ENCODE measurements around the gene C9orf72.
"Not testable (repeated sequence)": the region's sequence is repeated elsewhere in the genome, so short reads cannot be mapped to it uniquely, and the experiment has no call there.

C9orf72 gene

GRCh38 chr9:27572918-27573633, at the start of gene C9orf72:
Gene C9orf72 (minus strand): TSS chr9:27573481. CDS start chr9:27567120, 6,361 bp downstream.
- peak; percentile 70 to 83 for DNase-seq

- peak; percentile 61 to 64 for DNase-seq
Measured at GRCh38 chr9:27622693-27623340, 49.5 kb upstream of the C9orf72 start.

- no peak for DNase-seq
Measured at GRCh38 chr9:27619743-27620142, 46.5 kb upstream of the C9orf72 start.

- DNase-seq = no peak
Measured at GRCh38 chr9:27618066-27618465, 44.8 kb upstream of the C9orf72 start.

- no peak for DNase-seq
Measured at GRCh38 chr9:27614551-27614950, 41.3 kb upstream of the C9orf72 start.

GRCh38 chr9:27612036-27612435, 38.8 kb upstream of the C9orf72 start:
- DNase-seq = not testable (repeated sequence)

- DNase-seq = no peak
Measured at GRCh38 chr9:27610622-27611021, 37.3 kb upstream of the C9orf72 start.

GRCh38 chr9:27602954-27603353, 29.7 kb upstream of the C9orf72 start:
- no peak for DNase-seq

- peak; percentile 61 to 64 for DNase-seq
Measured at GRCh38 chr9:27602142-27602861, 29.0 kb upstream of the C9orf72 start.

- peak; percentile 48 to 70 for DNase-seq
Measured at GRCh38 chr9:27601396-27601795, 28.1 kb upstream of the C9orf72 start.

- DNase-seq = peak; percentile 74 to 85
Measured at GRCh38 chr9:27600256-27600655, 27.0 kb upstream of the C9orf72 start.

GRCh38 chr9:27599870-27600238, 26.6 kb upstream of the C9orf72 start:
- DNase-seq = peak; percentile 21 to 37

GRCh38 chr9:27599102-27599869, 26.0 kb upstream of the C9orf72 start:
- peak; percentile 90 to 98 for DNase-seq

- no peak for DNase-seq
Measured at GRCh38 chr9:27595733-27596132, 22.5 kb upstream of the C9orf72 start.

- no peak for DNase-seq
Measured at GRCh38 chr9:27591672-27592071, 18.4 kb upstream of the C9orf72 start.

- DNase-seq = peak; percentile 55 to 75
Measured at GRCh38 chr9:27591093-27591492, 17.8 kb upstream of the C9orf72 start.

- peak in 1 of 2 donors; percentile 57 for DNase-seq
Measured at GRCh38 chr9:27590651-27591050, 17.4 kb upstream of the C9orf72 start.

- DNase-seq = no peak
Measured at GRCh38 chr9:27589462-27589861, 16.2 kb upstream of the C9orf72 start.

GRCh38 chr9:27586304-27586703, 13.0 kb upstream of the C9orf72 start:
- DNase-seq = peak; percentile 74 to 81

- no peak for DNase-seq
Measured at GRCh38 chr9:27584931-27585330, 11.7 kb upstream of the C9orf72 start.

- DNase-seq = no peak
Measured at GRCh38 chr9:27582794-27583193, 9.5 kb upstream of the C9orf72 start.

GRCh38 chr9:27581826-27582225, 8.5 kb upstream of the C9orf72 start:
- DNase-seq = no peak

Data from inflammatory macrophage treated with lipopolysaccharide for 1 hour (primary cell).